Adrenal gland (tissue), 5 donors: ENCODE data around the gene VCAN.

ENCODE experiments used
- POLR2A ChIP-seq, 2 donors: fragments of 450-650 bp; IDR thresholded peaks; one replicate each; pipeline ENCODE4 v1.6.1; 2017; ENCODE audit warnings: antibody characterized with exemption in 2 of 2, mild to moderate bottlenecking in 2 of 2, moderate library complexity in 1 of 2
- TF ChIP-seq, protein P1 (sequence below), 6 experiments: fragments of 450-650 bp in 4 of 6; fragments of 200-600 bp in 2 of 6; sonication (generic) in 1 of 6; IDR thresholded peaks; 1 replicate in 5 of 6; 2 replicates in 1 of 6; pipeline versions ENCODE4 v1.5.1 to v1.8.0; 2016 to 2021; ENCODE audit warnings: antibody characterized with exemption in 6 of 6, mild to moderate bottlenecking in 2 of 6, moderate library complexity in 1 of 6
- donor health status: DM: no; HTN: no; CAD: no.

DNA sequence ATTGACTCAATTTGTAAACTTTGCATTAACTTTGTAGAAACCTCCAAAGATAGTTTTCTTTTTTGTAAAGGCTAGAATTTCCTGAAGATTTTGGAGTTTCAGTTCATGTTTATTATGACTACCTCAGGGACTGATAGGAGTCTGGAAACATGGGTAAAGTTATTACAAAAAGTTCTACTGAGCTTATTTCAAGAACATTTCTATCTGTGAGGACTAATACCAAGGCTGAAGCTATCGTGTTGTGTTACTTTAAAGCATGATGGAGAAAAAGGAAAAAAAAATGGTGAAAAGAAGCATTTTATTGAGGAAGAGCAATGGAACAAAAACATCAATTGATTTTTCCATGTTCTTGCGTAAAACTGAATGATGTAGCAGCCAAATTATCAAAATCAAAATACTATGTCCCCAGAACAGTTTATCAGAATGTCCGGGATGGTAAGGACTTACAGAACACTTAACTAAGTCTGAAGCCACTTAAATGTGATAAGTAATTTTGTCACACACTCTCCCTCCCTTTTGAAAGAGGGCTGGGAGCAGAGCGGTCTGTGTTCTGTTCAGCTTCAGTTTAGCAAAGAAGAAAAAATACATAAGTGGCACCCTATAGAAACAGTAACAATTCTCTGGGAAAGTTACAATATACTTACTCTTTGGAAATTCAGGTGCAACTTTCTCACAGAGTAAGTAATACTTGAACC, 25.1 kb upstream of the VCAN start:
- TF ChIP-seq, protein P1, sequence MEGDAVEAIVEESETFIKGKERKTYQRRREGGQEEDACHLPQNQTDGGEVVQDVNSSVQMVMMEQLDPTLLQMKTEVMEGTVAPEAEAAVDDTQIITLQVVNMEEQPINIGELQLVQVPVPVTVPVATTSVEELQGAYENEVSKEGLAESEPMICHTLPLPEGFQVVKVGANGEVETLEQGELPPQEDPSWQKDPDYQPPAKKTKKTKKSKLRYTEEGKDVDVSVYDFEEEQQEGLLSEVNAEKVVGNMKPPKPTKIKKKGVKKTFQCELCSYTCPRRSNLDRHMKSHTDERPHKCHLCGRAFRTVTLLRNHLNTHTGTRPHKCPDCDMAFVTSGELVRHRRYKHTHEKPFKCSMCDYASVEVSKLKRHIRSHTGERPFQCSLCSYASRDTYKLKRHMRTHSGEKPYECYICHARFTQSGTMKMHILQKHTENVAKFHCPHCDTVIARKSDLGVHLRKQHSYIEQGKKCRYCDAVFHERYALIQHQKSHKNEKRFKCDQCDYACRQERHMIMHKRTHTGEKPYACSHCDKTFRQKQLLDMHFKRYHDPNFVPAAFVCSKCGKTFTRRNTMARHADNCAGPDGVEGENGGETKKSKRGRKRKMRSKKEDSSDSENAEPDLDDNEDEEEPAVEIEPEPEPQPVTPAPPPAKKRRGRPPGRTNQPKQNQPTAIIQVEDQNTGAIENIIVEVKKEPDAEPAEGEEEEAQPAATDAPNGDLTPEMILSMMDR (IDR thresholded peaks at IDR 0.05): no peak
- no peak for TF ChIP-seq POLR2A (IDR thresholded peaks at IDR 0.05)
